Fibroblast of lung (primary cell): ENCODE measurements around the gene ACAN.

Experiments used
- CTCF ChIP-seq, 2 donors: IDR thresholded peaks in 1 of 2; conservative IDR thresholded peaks in 1 of 2; 1 replicate in 1 of 2; 2 replicates in 1 of 2; pipeline ENCODE4 v1.5.1; 2011 to 2012; ENCODE audit warnings: low read length in 2 of 2, control low read depth in 1 of 2, inconsistent platforms in 1 of 2, low read depth in 1 of 2, mild to moderate bottlenecking in 1 of 2
- EZH2 ChIP-seq: IDR thresholded peaks from 2 replicates; pipeline ENCODE4 v1.5.1; 2012; ENCODE audit warnings: low read length, control low read depth, mild to moderate bottlenecking; ENCODE audit errors: missing control alignments

- TF ChIP-seq CTCF (conservative IDR thresholded peaks at IDR 0.05 in 1 of 2, IDR thresholded peaks at IDR 0.05 in 1 of 2; ENCODE audit: low read depth in 1 of 2, low read length in 2 of 2): no peak
- TF ChIP-seq EZH2: no peak
Measured at GRCh38 chr15:88913850-88914169, 110.6 kb downstream of the ACAN start.
